Natural killer cell (primary cell): ENCODE measurements around the gene SORCS2. TPM values are rescaled to one million over a fixed set of nuclear protein-coding genes. Genes with fewer than 3 reads are reported as not detected.

Experiments
- ATAC-seq, 3 donors: fragments of 150-1000 bp in 2 of 3; fragments of 200-7000 bp in 1 of 3; cut with Tn5 transposase; 1 replicate in 1 of 3; 2 replicates in 2 of 3; pipeline ENCODE4 v1.10.0; 2021; ENCODE audit warnings: mild to moderate bottlenecking in 2 of 3, moderate library complexity in 2 of 3
- DNase-seq, 2 donors: peaks; one replicate each; pipeline versions ENCODE4 v3.0.0 to v3.0.0-alpha.2; 2013 to 2021; ENCODE audit warnings: mixed read lengths in 1 of 2
- H3K27ac ChIP-seq: one replicate; pipeline ENCODE4 v1.5.1; 2013; ENCODE audit warnings: mild to moderate bottlenecking, low read length
- H3K27me3 ChIP-seq: one replicate; pipeline ENCODE4 v1.6.1; 2013; ENCODE audit warnings: low read length; ENCODE audit not compliant: control insufficient read depth, insufficient read depth
- H3K36me3 ChIP-seq: one replicate; pipeline ENCODE4 v1.6.1; 2013; ENCODE audit warnings: low read length; ENCODE audit not compliant: control insufficient read depth, insufficient read depth
- H3K4me1 ChIP-seq: one replicate; pipeline ENCODE4 v1.6.1; 2013; ENCODE audit warnings: low read length; ENCODE audit not compliant: control insufficient read depth, insufficient read depth
- H3K4me3 ChIP-seq: one replicate; pipeline ENCODE4 v1.5.1; 2013; ENCODE audit warnings: low read length
- H3K9me3 ChIP-seq: one replicate; pipeline ENCODE4 v1.6.1; 2013; ENCODE audit warnings: low read length; ENCODE audit not compliant: control insufficient read depth, insufficient read depth
- H3K27ac Mint-ChIP-seq, 2 donors: one replicate each; pipeline ENCODE4 v1.8.0; 2022; ENCODE audit warnings: mild to moderate bottlenecking in 2 of 2, mixed read lengths in 2 of 2, moderate library complexity in 1 of 2
- H3K27me3 Mint-ChIP-seq, 2 donors: one replicate each; pipeline ENCODE4 v1.8.0; 2022; ENCODE audit warnings: low read depth in 2 of 2, mixed read lengths in 2 of 2
- H3K36me3 Mint-ChIP-seq: one replicate; pipeline ENCODE4 v1.8.0; 2022; ENCODE audit warnings: mixed read lengths
- H3K4me1 Mint-ChIP-seq, 2 donors: one replicate each; pipeline ENCODE4 v1.8.0; 2022; ENCODE audit warnings: mixed read lengths in 2 of 2
- H3K4me3 Mint-ChIP-seq: one replicate; pipeline ENCODE4 v1.8.0; 2022; ENCODE audit warnings: mild to moderate bottlenecking, moderate library complexity, mixed read lengths
- H3K9me3 Mint-ChIP-seq, 2 donors: one replicate each; pipeline ENCODE4 v1.8.0; 2022; ENCODE audit warnings: mixed read lengths in 2 of 2
- CTCF ChIP-seq: fragments of 200-600 bp; IDR thresholded peaks from one replicate; pipeline ENCODE4 v1.8.0; 2022; ENCODE audit warnings: antibody characterized with exemption
- WGBS: methylation state at CpG from one replicate; pipeline ENCODE4 v1.1.7; 2013; ENCODE audit warnings: missing lambda C conversion rate; ENCODE audit not compliant: insufficient coverage; 5-methylcytosine and 5-hydroxymethylcytosine counted together
- intact Hi-C: fragments of 100-400 bp; cut with micrococcal nuclease; formaldehyde crosslinking; loops from one replicate; pipeline ENCODE4 v1.14.2; 2022
- total RNA-seq, 4 donors: library from RNA; stranded (reverse); fragments of 120-200 nt in 1 of 4; gene quantifications; one replicate each; pipeline versions ENCODE4 v1.2.3 to v1.2.4, GENCODE V29; 2013 to 2022

The SORCS2 gene
- total RNA-seq, 3 donors from 2014 or later (not counting 1 experiment from before 2014, with no cell fraction given): 1.2 to 2.5 (median 1.4) TPM

- Mint-ChIP-seq H3K27ac (no peak overlapping the region), H3K27me3 (peaks cover 15 to 22% of the 10 kb centered on the region in 2 donors), H3K36me3 (peaks cover 14% of the 10 kb centered on the region), H3K4me1 (no peaks in the 10 kb centered on the region), H3K9me3 (peaks cover 5 to 11% of the 10 kb centered on the region in 2 donors), H3K4me3 (no peak overlapping the region)
- Histone ChIP-seq H3K9me3 (peaks cover 4% of the 10 kb centered on the region), H3K4me1 (no peaks in the 10 kb centered on the region), H3K4me3 (no peak overlapping the region), H3K27ac (no peak overlapping the region), H3K27me3 (no peaks in the 10 kb centered on the region), H3K36me3 (no peaks in the 10 kb centered on the region)
- WGBS: 82% methylated on average over 18 of the region's 18 CpGs
- no peak for ATAC-seq
- intact Hi-C loops: no loop called here
- no peak for TF ChIP-seq CTCF
- DNase-seq: no peak
Measured at GRCh38 chr4:7348946-7349900, 156.9 kb downstream of the SORCS2 start.

- Histone ChIP-seq H3K4me3 (no peak overlapping the region), H3K27ac (no peak overlapping the region), H3K4me1 (no peaks in the 10 kb centered on the region), H3K9me3 (peaks cover 4% of the 10 kb centered on the region), H3K36me3 (no peaks in the 10 kb centered on the region), H3K27me3 (no peaks in the 10 kb centered on the region)
- peaks cover 15 to 22% of the 10 kb centered on the region in 2 donors for H3K27me3 Mint-ChIP-seq
- TF ChIP-seq CTCF: no peak
- no peak for ATAC-seq
- WGBS: 80% methylated on average over 6 of the region's 6 CpGs
- H3K4me3 Mint-ChIP-seq: no peak overlapping the region
- H3K36me3 Mint-ChIP-seq: peaks cover 14% of the 10 kb centered on the region
- no peaks in the 10 kb centered on the region for H3K4me1 Mint-ChIP-seq
- no peak overlapping the region for H3K27ac Mint-ChIP-seq
- H3K9me3 Mint-ChIP-seq: peaks cover 5 to 11% of the 10 kb centered on the region in 2 donors
- intact Hi-C loops: no loop called here
- no peak for DNase-seq
Measured at GRCh38 chr4:7350396-7350795, 158.1 kb downstream of the SORCS2 start.

- H3K27ac Mint-ChIP-seq: no peak overlapping the region
Measured at GRCh38 chr4:7351014-7351413, 158.7 kb downstream of the SORCS2 start.

More at GRCh38 chr4:7351014-7351413, 158.7 kb downstream of the SORCS2 start:
- TF ChIP-seq CTCF: no peak
- Histone ChIP-seq H3K36me3 (no peaks in the 10 kb centered on the region), H3K4me1 (no peaks in the 10 kb centered on the region), H3K4me3 (no peak overlapping the region), H3K27ac (no peak overlapping the region), H3K9me3 (no peaks in the 10 kb centered on the region), H3K27me3 (no peaks in the 10 kb centered on the region)
- 78% methylated on average over 12 of the region's 12 CpGs for WGBS
- H3K4me1 Mint-ChIP-seq: no peaks in the 10 kb centered on the region
- intact Hi-C loops: no loop called here
- peaks cover 10% of the 10 kb centered on the region for H3K36me3 Mint-ChIP-seq
- ATAC-seq (no peak), DNase-seq (no peak)
- H3K4me3 Mint-ChIP-seq: no peak overlapping the region
- H3K27me3 Mint-ChIP-seq: peaks cover 14 to 16% of the 10 kb centered on the region in 2 donors
- H3K9me3 Mint-ChIP-seq: peaks cover 2 to 7% of the 10 kb centered on the region in 2 donors
